ENCODE data around the gene EVX2.
A peak's percentile ranks its signal among the peaks of the same experiment; 100 is the strongest.

The EVX2 gene

GRCh38 chr2:176122052-176122682, 38.4 kb upstream of the EVX2 start:
- DNase-seq = peak; percentile 47

GRCh38 chr2:176121190-176122051, 37.7 kb upstream of the EVX2 start:
- DNase-seq = no peak

- DNase-seq = no peak
These were observed 36.8 kb upstream of the EVX2 start for GRCh38 chr2:176120364-176121189.

- DNase-seq = no peak
These were observed 35.0 kb upstream of the EVX2 start for GRCh38 chr2:176118601-176119339.

GRCh38 chr2:176117823-176118371, 34.1 kb upstream of the EVX2 start:
- no peak for DNase-seq

- DNase-seq = no peak
These were observed 33.5 kb upstream of the EVX2 start for GRCh38 chr2:176117162-176117822.

GRCh38 chr2:176115883-176116813, 32.4 kb upstream of the EVX2 start, which contains the start of gene HOXD10:
Gene HOXD10, plus strand, starts transcription at chr2:176116778. Its CDS starts 56 bp downstream, at chr2:176116834.
- no peak for DNase-seq

- DNase-seq = no peak
These were observed 31.3 kb upstream of the EVX2 start for GRCh38 chr2:176114930-176115625.

GRCh38 chr2:176114120-176114929, 30.6 kb upstream of the EVX2 start:
- DNase-seq = no peak

GRCh38 chr2:176112375-176113302, 28.9 kb upstream of the EVX2 start:
- DNase-seq = no peak

GRCh38 chr2:176111846-176112374, 28.1 kb upstream of the EVX2 start:
- no peak for DNase-seq

- no peak for DNase-seq
These were observed 27.5 kb upstream of the EVX2 start for GRCh38 chr2:176111309-176111663.

- no peak for DNase-seq
These were observed 26.9 kb upstream of the EVX2 start for GRCh38 chr2:176110415-176111308.

- no peak for DNase-seq
These were observed 26.2 kb upstream of the EVX2 start for GRCh38 chr2:176109946-176110345.

- DNase-seq = no peak
These were observed 25.6 kb upstream of the EVX2 start for GRCh38 chr2:176109192-176109901.

GRCh38 chr2:176107731-176108181, 24.0 kb upstream of the EVX2 start:
- no peak for DNase-seq
